GM12874 (cell line): ENCODE data around the gene SLC9A9.

Source experiments
- CTCF ChIP-seq: IDR thresholded peaks from 2 replicates; pipeline ENCODE4 v1.5.1; 2011; ENCODE audit warnings: low read depth, mild to moderate bottlenecking, control low read depth, low read length, moderate library complexity; ENCODE audit not compliant: insufficient read depth

The SLC9A9 gene

DNA sequence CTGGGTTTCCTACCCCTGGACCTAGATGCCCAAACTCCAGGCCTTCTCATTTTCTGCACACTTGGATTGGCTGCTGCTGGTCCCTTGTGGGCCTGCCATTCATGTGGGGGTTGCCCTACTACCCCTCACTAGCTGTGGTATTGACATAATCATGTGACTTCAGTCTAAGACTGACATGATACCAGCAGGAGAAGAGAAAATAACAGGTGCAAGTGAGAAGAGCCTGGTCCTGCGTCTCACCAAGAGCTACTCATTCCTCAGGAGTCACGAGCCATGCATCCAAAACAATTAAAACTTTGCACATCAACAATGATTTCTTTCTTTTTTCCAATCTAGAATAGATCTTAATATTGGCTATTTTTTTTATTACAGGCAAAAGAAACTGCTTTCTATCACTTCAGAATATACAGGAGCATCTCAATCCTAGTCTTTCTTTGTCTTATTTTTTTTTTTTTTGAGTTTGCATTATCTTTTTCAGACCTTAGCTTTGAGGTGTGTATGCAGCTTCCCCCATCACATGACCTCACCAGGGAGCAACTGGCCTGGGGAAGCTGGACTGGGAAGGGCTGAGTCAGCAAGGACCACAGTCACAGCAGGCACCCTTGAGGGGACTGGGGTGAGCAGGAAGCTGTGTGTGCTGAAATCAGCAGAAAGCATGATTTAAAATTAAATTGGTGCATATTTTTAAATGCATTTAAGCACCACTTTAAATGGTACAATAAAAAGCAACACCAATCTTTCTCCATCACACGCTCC is 27.6 kb downstream of the SLC9A9 start:
- TF ChIP-seq CTCF = no peak

DNA sequence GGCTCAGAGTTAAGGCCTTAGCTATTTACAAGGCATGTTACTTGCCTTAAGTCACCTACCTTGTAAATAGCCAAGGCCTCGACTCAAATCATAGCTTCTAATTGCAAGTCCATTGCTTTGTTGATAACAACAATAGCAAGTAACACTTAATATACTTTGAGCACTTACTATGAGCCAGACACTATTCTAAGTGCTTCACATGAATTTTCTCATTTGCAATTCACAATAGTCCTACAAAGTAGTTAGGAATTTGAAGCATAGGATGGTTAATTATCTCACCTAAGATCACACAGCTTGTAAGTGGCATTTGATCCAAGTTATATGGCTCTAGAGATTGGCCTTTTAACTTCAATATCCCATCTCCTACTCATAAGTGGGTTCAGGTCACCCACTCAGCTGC is 28.4 kb downstream of the SLC9A9 start:
- no peak for TF ChIP-seq CTCF

- TF ChIP-seq CTCF = no peak
Measured at GRCh38 chr3:143814443-143814889, 33.8 kb downstream of the SLC9A9 start.

- TF ChIP-seq CTCF = no peak
Measured at GRCh38 chr3:143812481-143812880, 35.8 kb downstream of the SLC9A9 start.

DNA sequence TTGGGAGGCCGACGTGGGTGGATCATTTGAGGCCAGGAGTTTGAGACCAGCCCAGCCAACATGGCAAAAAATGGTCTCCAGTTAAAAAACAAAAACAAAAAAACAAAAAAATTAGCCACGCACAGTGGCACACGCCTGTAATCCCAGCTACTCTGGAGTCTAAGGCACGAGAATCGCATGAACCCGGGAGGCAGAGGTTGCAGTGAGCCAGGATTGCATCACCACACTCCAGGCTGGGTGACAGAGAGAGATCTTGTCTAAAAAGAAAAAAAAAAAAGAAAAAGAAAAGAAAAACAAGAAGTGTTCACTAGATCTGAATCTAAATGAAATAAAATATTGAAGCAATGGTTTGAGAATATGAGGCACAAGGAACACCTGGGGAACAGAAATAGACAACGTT is 36.7 kb downstream of the SLC9A9 start:
- TF ChIP-seq CTCF = no peak

DNA sequence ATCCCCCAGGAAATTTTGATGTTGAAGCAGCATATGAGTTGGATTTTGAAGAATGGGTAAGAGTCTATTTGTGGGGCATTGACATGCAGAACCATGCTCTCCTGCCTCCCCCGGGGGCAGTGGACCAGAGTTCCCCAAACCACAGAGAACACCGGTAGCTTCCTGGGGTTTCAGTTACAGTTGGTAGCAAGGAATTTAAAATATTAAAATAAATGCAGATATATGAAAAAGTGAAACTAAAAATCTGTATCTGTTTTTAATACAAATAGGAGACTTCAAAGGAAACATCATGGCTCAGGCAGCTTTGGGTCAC is 37.4 kb downstream of the SLC9A9 start:
- TF ChIP-seq CTCF = no peak

DNA sequence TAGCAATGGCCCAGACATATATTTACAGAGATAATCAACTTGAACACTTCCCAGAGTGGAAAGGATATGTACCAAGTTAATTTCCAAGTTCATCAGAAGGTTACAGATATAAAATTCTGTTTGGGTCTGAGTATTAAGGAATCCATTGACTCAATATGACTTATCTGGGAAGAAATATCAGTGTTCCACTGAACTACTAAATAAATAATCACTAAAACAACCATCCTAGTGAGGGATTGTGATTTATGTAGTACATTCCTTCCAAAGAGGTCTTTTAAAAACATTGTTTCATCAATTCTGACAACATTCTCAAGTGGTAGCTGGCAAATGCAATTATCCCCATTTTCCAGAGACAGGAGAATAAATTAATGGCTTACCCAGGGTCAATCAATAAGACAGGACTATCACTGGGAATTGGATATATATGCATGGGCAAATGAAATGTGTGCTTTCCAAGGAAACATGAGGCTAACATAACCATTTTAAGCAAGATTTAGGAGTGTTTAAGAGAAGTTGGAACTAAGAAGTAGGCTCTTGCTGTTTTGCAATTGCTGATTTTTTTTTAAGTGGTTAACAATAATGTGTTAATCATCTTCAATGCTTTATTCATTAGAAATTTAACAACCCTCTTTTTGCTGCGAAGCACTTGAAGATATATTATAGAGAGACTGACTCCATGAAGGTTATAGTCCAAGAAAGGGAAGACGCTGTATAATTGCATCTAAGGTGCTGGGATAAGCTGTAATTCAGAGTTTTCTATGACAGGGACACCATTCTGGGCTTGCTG is 37.9 kb downstream of the SLC9A9 start:
- TF ChIP-seq CTCF = no peak
